NCI-H146 treated with DMSO at 0.1 percent for 48 hours (cell line): Measurements from ENCODE around the gene COG3.

ENCODE experiments used
- DNase-seq: peaks from one replicate; lab custom pipeline; 2025; ENCODE audit not compliant: unreplicated experiment; lab: John Stamatoyannopoulos, UW

COG3 gene

GRCh38 chr13:45503658-45504057, 38.9 kb downstream of the COG3 start:
- no peak for DNase-seq

DNA sequence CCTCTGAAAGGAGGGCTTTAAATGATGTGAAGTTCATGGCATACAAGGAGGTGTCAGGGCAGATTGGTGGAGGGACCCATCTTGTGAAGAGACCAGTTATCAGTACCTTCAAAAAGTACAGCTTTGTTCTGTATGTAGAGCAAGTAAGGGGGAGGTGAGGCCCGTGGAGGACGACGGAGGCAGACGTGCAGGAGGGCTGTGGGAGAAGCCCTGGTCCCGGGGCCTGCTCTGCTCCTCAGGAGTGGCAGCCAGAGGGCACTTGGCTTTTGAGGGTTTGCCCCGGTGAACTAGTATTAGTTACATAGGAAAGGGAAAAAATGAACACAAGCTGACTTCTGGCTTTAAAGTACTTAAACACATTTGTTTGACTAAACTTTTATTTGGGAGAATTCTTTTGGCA, 42.1 kb downstream of the COG3 start:
- no peak for DNase-seq

DNA sequence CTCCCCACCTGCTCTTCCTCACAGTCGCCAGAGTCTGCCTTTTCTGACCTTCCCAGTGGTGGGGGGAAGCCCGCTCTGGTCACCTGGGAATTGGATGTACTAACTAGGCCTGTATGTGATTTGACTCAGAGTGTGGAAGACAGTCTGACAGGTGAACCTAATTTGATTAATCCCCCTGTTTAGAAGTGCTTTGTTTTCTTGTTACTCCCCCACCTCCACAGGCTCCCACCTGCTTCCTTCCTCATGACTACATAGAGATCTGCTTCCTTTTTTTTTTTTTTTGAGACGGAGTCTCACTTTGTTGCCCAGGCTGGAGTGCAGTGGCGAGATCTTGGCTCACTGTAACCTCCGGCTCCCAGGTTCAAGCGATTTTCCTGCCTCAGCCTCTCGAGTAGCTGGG, 44.0 kb downstream of the COG3 start:
- no peak for DNase-seq

- no peak for DNase-seq
These were observed 45.9 kb downstream of the COG3 start for GRCh38 chr13:45510672-45511071.

DNA sequence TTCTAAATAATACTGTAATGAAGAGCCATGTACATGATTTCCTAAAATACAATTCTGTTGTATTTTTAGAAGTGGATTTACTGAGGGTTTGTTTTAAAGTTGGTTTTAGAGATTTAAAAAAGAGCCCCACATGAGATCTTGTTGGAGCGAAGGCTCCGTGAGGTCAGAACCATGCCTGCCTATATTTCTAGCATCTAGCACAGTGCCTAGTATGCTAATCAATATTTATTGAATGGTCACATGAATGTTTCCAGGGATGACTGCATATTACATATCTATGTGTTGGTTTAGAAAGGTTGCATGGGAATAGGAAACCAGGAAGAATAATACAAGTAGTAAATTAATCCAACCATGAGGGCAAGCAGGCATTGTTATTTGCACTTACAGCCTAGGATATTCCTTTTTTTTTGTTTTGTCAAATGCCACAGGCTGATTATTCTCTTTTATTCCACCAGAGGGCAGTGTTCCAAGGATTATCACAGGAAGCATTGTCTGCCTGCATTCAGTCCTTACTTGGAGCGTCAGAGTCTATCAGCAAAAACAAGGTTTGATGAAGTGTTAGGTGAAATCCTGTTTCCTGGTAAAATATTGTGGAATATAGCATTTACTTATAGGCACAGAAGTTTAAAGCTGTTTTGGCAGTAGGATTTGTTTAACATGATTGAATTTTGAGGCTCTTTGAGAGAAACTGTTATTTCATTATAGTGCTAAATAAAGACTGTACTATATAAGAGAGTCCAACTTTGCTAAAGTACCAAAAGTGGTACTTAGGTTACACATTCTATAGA, 46.8 kb downstream of the COG3 start:
- DNase-seq: peak; percentile 64

GRCh38 chr13:45512098-45512496, 47.4 kb downstream of the COG3 start:
- no peak for DNase-seq

DNA sequence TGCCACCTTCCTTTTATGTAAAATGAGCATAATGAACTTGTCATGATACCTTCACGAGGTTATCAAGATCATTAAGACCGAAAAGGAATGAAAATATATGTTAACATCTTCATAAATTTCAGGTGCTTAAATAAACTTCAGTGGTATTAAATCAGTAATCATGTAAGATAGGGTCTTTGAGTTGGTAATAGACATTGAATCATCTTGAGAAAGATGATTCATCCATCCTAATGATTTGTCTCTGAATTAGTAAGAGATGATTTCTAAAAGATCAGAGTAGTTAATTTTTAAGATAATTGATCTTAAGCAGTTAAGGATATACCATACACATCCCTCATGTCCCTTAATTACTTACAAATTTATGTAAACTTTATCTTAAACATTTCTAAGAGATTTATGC, 52.0 kb downstream of the COG3 start:
- DNase-seq: no peak

- DNase-seq: no peak
These were observed 53.9 kb downstream of the COG3 start for GRCh38 chr13:45518525-45519245.

DNA sequence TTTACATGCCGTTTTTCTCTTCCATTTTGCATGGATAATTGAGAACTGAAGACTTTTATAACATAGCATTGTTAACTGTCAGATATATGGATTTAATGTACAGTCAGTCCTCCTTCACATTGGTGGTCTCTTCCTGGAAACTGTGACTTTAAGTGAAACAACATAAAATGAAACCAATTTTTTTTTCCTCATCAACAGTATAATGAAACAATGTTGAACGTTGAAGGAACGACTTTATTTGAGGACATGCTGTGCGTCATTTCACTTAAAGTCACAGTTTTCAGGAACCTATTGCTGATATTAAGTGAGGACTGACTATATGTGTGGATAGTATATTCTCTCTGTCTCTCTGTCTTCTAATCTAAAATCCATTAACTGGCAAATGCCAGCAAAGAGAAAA, 54.8 kb downstream of the COG3 start:
- no peak for DNase-seq

DNA sequence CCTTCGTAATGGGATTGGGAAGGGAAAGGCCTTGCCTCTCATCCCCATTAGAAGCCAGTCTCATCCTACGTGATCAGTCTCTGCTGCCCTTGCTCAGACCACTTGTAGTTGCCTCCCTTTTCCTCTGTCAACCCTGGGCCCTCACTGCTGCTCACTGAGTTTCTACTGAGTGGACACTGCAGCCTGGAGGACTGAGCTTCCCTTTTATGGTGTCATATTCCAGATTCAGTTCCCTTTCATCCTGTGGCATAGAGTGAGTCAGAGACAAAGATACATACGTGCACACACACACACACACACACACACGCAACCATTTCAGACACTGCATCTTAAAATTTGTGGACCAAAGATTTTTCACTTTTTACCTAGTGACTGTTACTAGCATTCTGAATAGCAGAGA, 56.6 kb downstream of the COG3 start:
- DNase-seq: no peak

DNA sequence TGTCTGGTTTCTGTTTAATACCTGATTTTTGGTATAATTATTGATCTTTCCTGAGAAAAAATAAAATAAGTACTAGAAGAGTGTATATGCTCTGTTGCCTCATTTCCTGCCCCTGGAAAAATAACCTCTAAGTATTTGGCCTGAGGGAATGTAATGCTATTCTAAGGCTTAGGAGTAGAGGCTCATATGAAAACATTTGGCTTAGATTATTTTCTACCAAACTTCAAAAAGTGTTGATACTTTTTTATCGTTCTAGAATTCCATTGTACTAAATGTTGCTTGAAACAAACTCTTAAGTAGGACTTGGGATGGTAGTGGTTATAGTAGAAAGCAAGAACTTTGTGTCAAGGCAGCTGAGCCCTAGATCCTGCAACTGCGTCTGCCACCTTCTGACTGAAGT, 57.8 kb downstream of the COG3 start:
- DNase-seq: no peak

- DNase-seq: no peak
These were observed 63.1 kb downstream of the COG3 start for GRCh38 chr13:45527699-45528462.

DNA sequence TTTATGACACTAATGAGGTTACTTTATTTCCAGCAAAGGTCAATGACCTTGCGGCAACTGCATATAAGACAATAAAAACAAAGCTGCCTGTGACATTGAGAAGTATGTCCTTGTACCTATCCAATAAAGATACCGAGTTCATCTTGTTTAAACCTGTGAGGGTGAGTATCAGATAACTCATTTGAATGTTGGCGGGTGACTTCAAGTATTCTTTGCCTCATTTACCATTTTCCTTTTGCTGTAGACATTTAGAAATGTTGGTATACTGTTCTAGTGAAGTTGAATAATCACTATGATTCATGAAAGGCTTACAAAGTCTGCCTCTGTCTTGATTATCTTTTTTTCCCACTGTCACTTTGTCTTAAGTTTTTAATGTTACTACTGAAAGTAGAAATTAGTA, 65.0 kb downstream of the COG3 start:
- no peak for DNase-seq

DNA sequence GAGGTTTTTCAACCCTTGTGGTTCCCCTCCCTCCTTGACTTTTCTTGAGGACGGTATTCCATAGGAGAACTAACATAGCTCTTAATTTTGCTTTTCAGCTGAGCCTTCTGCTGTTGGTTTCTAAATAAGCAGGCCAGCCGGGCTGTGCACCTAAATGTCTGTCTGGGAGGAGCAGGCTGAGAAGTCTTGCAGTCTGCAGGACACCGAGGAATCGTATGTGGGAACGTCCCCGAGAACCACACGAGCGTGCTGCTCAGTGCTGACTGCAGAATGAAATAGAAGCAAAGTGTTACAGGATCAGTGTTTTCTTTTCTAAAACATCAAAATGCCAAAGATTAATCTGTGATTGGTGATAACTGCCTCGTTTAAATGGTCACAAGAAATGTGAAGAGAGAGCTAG, 69.9 kb downstream of the COG3 start:
- no peak for DNase-seq

DNA sequence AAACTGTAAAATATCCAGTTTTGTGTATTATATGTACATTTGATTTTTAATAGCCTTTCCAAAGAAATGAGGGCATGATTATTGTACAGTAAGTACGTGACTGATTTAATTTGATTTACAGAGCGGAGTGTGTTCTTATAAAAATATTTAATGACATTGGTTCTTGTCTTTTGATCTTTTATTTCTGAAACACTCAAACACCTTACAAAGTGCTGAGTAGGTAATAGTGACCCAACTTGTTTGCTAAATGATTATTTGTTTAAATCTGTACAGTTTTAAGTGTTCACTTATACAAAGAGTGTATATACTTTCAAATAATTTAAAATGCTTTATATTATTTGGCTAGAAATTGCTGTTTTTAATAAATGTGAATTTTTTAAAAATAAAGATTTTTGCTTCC, 71.5 kb downstream of the COG3 start:
- no peak for DNase-seq

DNA sequence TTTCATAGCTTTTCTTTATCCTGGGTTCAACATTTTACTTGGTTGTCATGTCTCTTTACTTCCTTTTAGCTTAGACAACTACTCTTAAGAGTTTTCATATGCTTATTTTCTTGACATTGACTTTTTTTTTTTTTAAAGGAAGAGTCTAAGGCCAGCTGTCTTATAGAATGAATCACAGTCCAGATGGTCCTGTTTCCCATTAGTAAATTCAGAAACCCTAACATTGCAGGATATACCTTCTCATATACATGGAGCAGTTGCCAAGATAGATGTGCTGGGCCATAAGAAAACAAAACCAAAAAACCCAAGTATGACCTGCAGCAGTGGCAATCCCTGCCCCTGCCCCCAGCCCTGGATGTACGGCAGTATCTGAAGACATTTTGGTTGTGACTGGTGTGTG, 72.8 kb downstream of the COG3 start:
- no peak for DNase-seq

- no peak for DNase-seq
These were observed 73.6 kb downstream of the COG3 start for GRCh38 chr13:45538382-45538781.

- no peak for DNase-seq
These were observed 75.5 kb downstream of the COG3 start for GRCh38 chr13:45540195-45540594.

DNA sequence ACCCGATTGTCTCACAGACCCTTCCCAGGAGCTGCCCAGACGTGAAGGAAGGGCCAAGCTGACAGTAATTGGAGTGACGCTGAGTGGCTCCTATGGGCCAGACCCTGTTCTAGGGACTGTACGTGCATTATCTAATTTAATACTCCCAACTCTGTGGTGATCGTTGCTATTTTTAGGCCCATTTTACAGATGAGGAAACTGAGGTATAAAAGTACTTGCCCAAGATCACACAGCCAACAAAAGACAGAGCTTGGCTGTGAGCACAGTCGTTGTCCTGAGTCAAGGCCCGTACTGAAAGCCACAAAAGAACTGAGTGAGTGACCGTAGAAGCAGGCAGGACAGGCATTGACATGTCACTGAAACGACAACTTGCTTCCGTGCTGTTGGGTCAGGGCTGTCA, 76.1 kb downstream of the COG3 start:
- no peak for DNase-seq

GRCh38 chr13:45541806-45542205, 77.1 kb downstream of the COG3 start:
- no peak for DNase-seq

DNA sequence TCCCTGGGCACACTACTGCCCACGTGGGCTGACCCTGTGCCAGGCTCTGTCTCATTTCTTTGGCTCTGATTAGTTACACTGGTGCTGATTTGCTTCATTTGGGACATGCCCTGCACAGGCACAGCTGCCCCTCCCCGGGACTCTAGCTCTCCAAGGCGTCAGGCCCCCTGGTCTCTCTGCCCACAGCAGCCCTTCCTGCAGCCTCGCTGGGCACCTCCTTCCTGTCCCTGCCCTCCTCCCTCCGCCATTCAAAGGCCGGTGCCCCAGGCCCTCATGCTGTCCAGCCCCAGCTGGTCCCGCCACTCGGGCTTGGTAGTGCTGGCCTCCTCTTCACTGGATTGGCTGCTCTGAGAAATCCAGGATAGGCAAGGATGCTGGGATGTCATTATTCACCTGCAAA, 77.7 kb downstream of the COG3 start:
- no peak for DNase-seq

DNA sequence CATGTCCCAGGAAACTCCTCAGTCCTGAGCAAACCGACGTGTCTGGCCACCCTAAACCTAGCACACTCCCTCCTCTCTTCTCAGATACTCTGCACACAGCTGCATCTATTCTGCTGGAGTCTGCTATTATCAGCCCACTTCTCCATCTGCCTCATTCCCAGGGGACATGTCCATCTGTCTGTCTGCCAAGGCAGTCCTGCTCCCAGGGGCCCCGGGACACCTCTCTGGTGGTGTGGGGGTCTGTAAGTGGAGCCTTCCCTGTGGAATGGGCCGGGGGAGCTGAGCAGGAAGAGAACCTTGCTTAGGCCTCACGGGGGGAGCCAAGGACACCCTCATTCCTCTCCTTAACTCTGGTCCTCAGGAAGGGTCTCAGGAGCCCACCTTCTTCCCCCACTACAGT, 78.1 kb downstream of the COG3 start:
- DNase-seq: no peak
